GM12878 (cell line): ENCODE measurements around the gene ADCYAP1.

Experiments used
- BCL3 ChIP-seq: IDR thresholded peaks from 2 replicates; pipeline ENCODE4 v1.6.1; 2011; ENCODE audit warnings: borderline replicate concordance, low read depth, mild to moderate bottlenecking, moderate library complexity, low read length; ENCODE audit not compliant: insufficient read depth, poor library complexity, severe bottlenecking
- CREB1 ChIP-seq: IDR thresholded peaks from 2 replicates; pipeline ENCODE4 v1.6.1; 2012; ENCODE audit warnings: low read depth, mild to moderate bottlenecking, inconsistent platforms
- CTCF ChIP-seq, 3 experiments: IDR thresholded peaks in 2 of 3; conservative IDR thresholded peaks in 1 of 3; 2 replicates each; pipeline ENCODE4 v1.5.1; 2011; ENCODE audit warnings: low read depth in 3 of 3, low read length in 3 of 3, mild to moderate bottlenecking in 3 of 3, control low read depth in 2 of 3, moderate library complexity in 2 of 3, inconsistent platforms in 1 of 3, mixed read lengths in 1 of 3; ENCODE audit not compliant: control insufficient read depth in 2 of 3, insufficient read depth in 1 of 3; ENCODE audit errors: extremely low read depth in 1 of 3
- MAX ChIP-seq: IDR thresholded peaks from 2 replicates; pipeline ENCODE4 v1.6.1; 2012; ENCODE audit warnings: low read depth, low read length, improper control_type of control experiment
- TCF3 ChIP-seq: IDR thresholded peaks from 2 replicates; pipeline ENCODE4 v1.6.1; 2012; ENCODE audit warnings: low read depth, mild to moderate bottlenecking, low read length, borderline replicate concordance; ENCODE audit not compliant: insufficient read depth

GRCh38 chr18:911025-911424 is 6.4 kb downstream of the ADCYAP1 start:
- TF ChIP-seq CREB1 (no peak), CTCF (IDR thresholded peaks at IDR 0.05 in 2 of 3, conservative IDR thresholded peaks at IDR 0.05 in 1 of 3; ENCODE audit: control insufficient read depth in 2 of 3, extremely low read depth in 1 of 3, insufficient read depth in 1 of 3, low read depth in 3 of 3, low read length in 3 of 3) (no peak), BCL3 (no peak), MAX (no peak), TCF3 (no peak)
